Cortex of kidney (tissue), 1 donor: ENCODE measurements around the gene SHANK3.
"Not testable (repeated sequence)": the region's sequence is repeated elsewhere in the genome, so short reads cannot be mapped to it uniquely, and the experiment has no call there.

Experiments
- DNase-seq: peaks from one replicate; lab custom pipeline; 2025; lab: John Stamatoyannopoulos, UW

Gene SHANK3

GRCh38 chr22:50672471-50673230 lies at the start of gene SHANK3:
SHANK3 (plus strand) TSS chr22:50672823.
- DNase-seq, result no peak

DNA sequence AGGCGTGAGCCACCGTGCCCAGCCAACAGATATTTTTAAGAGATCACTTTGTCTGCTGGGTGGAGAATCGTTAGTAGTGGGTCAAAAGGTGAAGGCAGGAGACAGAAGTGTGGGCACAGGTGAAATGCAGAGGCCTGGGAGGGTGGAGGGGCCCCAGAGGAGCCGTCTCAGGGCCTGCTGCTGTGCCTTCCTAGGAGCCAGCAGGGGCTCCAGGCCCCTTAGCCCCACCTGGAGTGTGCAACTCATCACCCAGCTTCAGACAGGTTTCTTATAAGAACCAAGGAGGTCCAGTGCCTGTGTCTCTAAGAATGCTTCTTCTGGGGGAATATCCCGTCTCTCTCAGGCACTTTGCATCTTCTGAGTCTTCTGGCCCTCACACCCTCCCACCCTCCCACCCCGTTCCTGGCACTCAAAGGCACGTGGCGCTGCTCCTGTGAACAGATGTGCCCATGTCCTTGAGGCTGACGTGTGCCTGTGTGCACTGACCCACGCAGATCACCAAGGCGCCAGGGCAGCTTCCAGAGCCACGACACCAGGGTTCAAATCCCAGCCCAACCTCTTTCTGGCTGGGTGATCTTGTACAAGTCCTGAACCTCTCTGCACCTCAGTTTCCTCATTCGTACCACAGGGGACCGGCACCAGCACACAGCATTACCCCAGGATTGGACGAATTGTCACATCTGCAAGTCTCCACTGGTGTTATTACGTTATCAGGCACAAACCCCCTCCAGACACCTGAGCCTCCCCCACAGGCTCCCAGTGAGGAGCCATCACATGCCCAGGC lies 48.1 kb upstream of the SHANK3 start:
- no peak for DNase-seq

DNA sequence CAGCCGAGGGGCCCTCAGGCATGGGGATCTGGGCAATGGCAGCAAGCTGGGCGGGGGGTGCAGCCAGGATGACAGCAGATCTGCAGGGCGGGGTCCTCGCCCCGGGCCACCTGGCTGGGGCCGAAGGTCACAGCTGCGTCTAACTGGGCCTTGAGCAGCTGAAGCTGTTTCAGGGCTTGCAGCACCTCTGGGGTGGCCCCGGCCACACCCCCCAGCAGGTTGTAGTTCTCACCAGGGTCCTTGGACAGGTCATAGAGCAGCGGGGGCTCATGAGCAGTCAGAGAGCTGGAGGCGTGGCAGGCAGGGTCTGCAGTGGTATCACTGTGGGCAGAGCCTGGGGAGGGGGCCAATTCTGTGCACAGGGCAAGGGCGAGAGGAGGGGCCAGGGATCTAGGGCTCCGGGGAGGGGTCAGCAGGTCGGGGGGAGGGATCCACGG lies 47.5 kb upstream of the SHANK3 start:
- DNase-seq, result no peak

- no peak for DNase-seq
Measured at GRCh38 chr22:50625568-50626313, 46.9 kb upstream of the SHANK3 start.

- no peak for DNase-seq
Measured at GRCh38 chr22:50626314-50626849, 46.2 kb upstream of the SHANK3 start.

DNA sequence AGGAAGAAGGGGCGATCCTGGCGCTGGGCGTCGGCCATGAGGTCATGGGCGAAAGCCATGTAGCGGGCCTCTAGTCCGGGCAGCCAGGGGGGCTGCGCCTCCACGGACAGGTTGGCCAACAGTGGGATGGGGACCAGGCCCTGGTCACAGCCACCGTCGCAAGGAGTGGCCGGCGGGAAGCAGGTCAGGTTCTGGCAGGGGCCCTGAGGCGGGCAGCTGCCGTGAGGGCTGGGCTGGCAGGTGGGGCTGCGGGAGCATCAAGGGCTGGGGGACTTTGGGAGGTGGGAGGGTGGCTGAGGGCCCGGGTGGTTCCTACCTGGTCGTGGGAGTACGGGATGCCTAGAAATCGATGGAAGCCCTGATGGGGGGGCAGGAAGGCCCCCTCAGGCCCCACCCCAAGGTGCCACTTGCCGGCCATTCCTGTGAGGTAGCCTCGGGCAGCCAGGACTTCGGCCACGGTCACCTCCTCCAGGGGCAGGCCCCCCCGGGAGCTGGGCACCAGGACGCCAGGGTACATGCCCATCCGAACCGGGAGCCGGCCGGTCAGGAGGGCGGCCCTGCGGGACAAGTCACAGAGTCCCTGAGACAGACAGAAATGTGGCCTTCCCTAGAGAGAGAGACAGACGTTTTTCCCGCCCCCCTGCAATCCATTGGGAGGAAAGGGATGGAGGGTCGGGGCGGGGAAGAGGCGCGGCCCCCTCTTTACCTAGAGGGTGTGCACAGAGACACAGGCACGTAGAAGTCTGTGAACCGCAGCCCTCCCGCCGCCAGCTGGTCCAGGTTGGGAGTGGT lies 45.6 kb upstream of the SHANK3 start:
- no peak for DNase-seq

DNA sequence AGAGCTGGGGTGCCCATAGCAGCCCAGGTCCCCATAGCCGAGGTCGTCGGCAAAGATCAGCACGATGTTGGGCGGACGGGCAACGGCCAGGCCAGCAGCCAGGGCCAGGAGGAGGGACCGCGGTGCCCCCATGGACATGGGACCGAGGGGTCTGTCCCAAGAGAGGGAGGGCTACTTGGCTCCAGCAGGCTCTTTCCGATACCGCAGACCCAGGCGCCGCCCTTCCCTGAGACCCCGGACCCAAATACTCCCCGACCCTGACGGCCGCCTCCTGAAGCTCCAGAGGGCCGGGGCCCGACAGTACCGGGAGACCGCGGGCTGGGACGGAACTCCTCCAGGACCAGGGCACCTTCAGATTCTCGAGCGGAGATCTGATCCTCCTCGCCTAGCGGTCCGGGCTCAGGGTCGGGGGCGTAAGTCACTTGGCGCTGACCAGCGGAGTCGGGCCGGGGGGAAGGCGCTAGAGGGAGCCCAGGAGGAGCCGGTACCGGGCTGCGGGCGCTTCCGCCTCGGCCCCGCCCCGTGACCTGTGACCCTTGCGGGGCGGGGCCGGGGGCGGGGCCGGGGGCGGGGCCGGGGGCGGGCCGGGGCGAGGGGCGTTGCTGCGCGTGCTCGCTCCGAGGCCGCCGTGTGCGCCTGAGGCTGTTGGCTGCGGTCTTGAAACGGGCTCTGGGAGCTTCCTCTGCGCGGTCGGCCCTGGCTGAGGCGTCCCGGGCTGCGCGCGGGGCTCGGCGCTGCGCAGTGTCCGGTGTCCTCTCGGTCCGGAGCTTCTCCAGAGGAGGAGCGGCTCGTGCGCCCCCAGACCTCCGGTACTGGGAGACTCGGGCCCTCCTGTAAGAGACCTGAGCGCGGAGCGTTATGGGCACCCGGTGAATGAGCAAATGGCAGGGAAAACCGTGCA lies 44.7 kb upstream of the SHANK3 start, which contains the start of gene ARSA:
TSS of gene ARSA (minus strand) at position 511 of the 901 bp plus-strand sequence. CDS start at position 138, 373 bp downstream.
- peak; percentile 64 for DNase-seq

DNA sequence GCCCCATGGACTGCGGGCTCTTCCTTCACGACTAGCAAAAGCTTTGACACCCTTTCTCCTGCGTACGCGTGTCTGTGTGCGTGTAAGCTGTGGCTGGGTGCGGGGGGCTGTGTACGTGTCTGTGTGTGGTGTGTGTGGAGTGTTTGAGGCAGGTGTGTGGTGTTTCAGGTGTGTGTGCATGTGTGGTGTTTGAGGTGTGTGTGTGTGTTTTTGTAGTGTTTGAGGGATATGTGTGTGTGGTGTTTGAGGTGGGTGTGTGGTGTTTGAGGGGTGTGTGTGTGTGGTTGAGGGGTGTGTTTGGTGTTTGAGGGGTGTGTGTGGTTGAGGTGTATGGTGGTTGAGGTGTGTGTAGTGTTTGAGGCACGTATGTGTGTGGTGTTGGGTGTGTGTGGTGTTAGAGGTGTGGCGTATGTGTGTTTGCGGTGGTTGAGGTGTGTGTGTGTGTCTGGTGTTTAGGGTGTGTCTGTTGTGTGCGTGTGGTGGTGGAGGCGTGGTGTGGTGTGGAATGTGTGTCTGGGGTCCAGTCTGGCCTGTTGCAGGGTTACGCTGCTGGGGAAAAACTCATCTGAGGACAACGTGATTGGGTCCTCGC lies 44.0 kb upstream of the SHANK3 start:
- DNase-seq, result no peak

DNA sequence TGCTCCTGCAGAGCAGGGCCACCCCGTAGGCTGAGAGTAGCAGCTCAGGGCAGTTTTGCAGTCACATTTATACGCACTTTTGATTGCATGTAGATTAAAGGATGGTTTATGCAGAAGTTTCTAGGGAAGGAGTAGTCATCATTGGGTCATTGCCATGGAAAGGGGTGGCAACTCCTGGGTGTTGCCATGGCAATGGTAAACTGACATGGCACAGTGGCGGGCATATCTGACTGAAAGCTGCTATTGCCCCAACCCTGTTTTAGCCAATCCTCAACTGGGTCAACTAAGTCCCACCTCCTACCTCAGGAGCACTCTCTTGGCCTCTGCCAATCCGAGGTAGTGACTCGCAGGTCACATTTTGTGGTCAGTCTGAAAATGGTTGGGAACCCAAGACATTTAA lies 42.2 kb upstream of the SHANK3 start:
- DNase-seq, result no peak

GRCh38 chr22:50633086-50633485 lies 39.5 kb upstream of the SHANK3 start:
- no peak for DNase-seq

DNA sequence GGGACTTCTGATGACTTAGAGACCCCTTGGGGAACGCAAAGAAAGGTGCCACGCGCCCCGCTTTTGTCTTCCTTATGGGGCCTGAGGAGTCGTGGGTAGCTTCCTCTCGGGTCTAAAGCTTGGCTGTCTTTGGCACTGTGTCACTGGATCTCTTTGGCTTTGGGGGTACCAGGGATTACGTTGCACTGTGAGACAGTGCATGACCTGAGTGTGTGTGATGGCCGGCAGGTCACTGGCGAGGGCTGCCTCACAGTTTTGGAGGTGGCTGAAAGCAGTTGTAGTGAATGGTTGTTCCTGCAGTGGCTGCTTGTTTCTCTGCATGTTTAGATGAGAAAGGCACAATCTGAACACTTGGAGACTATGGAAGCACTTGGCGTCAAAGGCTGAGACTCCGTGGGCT lies 38.9 kb upstream of the SHANK3 start:
- no peak for DNase-seq

DNA sequence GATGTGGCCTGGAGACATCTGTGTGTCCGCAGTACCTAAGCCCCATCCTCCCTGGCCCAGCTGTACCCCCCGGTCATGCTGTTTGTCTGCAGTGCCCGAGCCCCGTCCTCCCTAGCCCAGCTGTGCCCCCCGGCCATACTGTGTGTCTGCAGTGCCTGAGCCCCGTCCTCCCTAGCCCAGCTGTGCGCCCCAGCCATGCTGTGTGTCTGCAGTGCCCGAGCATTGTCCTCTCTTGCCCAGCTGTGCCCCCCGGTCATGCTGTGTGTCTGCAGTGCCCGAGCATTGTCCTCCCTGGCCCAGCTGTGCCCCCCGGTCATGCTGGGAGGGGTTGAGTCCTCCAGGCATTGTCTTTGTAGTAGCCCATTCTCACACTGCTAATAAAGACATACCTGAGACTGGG lies 37.0 kb upstream of the SHANK3 start:
- no peak for DNase-seq

GRCh38 chr22:50640296-50640695 lies 32.3 kb upstream of the SHANK3 start:
- DNase-seq, result not testable (repeated sequence)

DNA sequence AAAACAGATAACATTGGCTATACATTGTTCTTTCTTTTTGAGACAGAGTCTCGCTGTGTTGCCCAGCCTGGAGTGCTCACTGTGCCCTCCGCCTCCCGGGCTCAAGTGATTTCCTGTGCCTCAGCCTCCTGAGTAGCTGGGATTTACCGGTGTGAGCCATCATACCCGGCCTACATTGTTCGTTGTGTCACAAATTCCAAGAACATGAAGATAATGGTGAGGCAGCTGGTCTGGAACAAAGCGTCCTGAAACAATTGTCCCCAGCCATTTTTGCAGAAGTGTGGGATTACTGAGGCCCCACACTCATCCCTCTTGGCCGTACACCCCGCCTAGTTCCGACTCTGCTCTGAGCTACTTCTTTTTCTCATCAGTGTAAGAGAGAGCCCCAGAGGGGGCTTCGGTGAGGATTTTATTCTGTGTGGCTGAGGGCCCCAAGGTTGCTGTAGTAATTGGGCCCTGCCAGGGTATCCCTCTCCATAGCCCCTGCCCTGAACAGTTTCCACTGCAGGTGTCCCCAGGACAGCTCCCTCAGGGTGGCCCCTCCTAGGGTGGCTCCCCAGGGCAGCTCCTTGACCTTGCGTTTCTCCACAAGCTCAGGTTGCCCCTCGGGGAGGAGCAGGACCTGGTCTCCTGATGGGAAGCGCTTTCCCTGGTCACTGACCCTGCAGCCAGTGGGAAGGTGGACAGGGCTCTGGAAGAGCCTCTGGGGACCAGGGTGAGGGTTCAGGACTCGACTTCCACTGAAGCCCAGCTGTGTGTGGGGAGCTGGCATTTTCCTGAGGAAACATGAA lies 31.6 kb upstream of the SHANK3 start:
- DNase-seq, result no peak

- DNase-seq, result no peak
Measured at GRCh38 chr22:50641696-50642607, 30.7 kb upstream of the SHANK3 start.

DNA sequence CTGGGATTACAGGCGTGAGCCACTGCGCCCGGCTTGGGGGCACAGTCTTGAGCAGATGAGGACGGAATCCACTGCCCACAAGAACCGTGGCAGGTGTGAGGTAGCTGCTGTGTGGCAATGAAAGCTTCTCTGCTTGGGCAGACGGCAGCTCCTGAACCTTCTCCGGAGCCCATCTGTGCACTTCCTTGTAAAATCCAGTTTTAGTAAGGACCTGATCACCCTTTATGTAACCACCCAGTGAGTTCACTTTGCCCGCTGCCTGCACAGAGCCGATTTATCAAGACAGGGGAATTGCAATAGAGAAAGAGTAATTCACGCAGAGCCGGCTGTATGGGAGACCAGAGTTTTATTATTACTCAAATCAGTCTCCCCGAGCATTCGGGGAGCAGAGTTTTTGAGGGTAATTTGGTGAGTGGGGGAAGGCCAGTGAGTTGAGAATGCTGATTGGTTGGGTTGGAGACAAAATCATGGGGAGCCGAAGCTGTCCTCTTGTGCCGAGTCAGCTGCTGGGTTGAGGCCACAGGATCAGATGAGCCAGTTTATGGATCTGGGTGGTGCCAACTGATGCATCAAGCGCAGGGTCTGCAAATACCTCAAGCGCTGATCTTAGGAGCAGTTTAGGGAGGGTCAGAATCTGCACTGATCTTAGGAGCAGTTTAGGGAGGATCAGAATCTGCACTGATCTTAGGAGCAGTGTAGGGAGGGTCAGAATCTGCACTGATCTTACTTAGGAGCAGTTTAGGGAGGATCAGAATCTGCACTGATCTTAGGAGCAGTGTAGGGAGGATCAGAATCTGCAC lies 29.4 kb upstream of the SHANK3 start:
- DNase-seq, result not testable (repeated sequence)

- not testable (repeated sequence) for DNase-seq
Measured at GRCh38 chr22:50643821-50644101, 28.9 kb upstream of the SHANK3 start.
